Stimulated activated naive CD8-positive, alpha-beta T cell treated with anti-CD3 and anti-CD28 coated beads, Interleukin-15, amount 100 ng/mL, for 72 hours (primary cell): ENCODE measurements around the gene ACVRL1.

Experiments used
- ATAC-seq: fragments of 150-1000 bp; cut with Tn5 transposase; 2 replicates; pipeline ENCODE4 v1.10.0; 2021; ENCODE audit warnings: mild to moderate bottlenecking, moderate library complexity
- DNase-seq, 2 donors: peaks; one replicate each; pipeline ENCODE4 v3.0.0; 2021 to 2022
- H3K27ac Mint-ChIP-seq, 2 donors: one replicate each; pipeline ENCODE4 v1.8.0; 2022; ENCODE audit warnings: mild to moderate bottlenecking in 2 of 2, mixed read lengths in 2 of 2, moderate library complexity in 2 of 2
- H3K27me3 Mint-ChIP-seq: one replicate; pipeline ENCODE4 v1.8.0; 2022; ENCODE audit warnings: mixed read lengths
- H3K4me1 Mint-ChIP-seq: one replicate; pipeline ENCODE4 v1.8.0; 2022; ENCODE audit warnings: mild to moderate bottlenecking, mixed read lengths
- H3K4me3 Mint-ChIP-seq, 2 donors: one replicate each; pipeline ENCODE4 v1.8.0; 2022; ENCODE audit warnings: mild to moderate bottlenecking in 2 of 2, mixed read lengths in 2 of 2, moderate library complexity in 1 of 2
- H3K9me3 Mint-ChIP-seq, 2 donors: one replicate each; pipeline ENCODE4 v1.8.0; 2022; ENCODE audit warnings: mixed read lengths in 2 of 2

Gene ACVRL1

DNA sequence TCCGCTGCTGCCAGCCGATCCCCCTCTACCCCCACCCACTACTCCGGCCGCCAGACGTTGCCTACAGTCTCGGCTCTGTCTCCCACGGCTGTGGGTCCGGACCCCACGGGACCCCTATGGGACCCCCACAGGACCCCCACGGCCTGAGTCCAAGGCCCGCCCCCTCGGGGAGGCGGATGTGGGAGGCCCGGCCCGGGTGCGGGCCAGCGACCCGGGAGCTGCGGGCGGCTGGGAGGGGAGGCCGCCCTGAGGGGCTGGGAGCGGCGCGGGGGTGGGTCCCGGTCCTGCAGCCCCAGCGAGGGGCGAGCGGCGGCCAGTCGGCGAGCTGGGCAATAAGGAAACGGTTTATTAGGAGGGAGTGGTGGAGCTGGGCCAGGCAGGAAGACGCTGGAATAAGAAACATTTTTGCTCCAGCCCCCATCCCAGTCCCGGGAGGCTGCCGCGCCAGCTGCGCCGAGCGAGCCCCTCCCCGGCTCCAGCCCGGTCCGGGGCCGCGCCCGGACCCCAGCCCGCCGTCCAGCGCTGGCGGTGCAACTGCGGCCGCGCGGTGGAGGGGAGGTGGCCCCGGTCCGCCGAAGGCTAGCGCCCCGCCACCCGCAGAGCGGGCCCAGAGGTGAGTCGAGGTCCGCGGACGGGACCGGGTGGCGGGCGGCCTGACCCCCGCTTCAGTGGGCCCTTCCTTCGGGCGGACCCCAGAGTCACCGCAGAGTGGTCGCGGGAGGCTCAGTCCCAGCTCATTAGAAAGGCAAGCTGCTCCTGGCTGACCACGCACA is at the start of gene ACVRL1:
Gene ACVRL1, plus strand, starts transcription at position 422 of the 773 bp plus-strand sequence. CDS start 4,971 bp downstream, outside the sequence.
- H3K4me3 Mint-ChIP-seq, result no peak within 1 kb of the TSS
- DNase-seq (no peak), ATAC-seq (peak; percentile 54)
- no peak within 1 kb of the TSS for H3K27ac Mint-ChIP-seq
- no peaks in the 10 kb centered on the region for H3K9me3 Mint-ChIP-seq
- H3K27me3 Mint-ChIP-seq, result peaks cover 63% of the 10 kb centered on the region
- H3K4me1 Mint-ChIP-seq, result peaks cover 5% of the 10 kb centered on the region

DNA sequence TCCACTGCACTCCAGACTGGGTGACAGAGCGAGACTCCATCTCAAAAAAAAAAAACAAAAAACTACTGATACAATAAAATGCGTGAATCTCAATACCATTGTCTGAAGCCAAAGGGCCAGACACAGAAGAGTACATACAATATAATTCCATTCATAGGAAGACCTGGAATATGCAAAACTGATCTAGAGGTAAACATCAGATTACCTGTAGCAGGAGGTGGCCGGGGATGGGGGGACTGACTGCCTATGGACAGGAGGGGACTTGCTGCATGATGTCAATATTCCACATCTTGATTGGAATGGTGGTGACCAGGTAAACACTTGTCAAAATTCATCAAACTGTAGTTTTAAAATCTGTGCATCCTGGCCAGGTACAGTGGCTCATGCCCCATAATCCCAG is 46.3 kb upstream of the ACVRL1 start:
- H3K4me1 Mint-ChIP-seq, result peaks cover 15% of the 10 kb centered on the region
- DNase-seq (no peak), ATAC-seq (no peak)
- H3K4me3 Mint-ChIP-seq, result no peak overlapping the region
- peaks cover 75% of the 10 kb centered on the region for H3K27me3 Mint-ChIP-seq
- no peaks in the 10 kb centered on the region for H3K9me3 Mint-ChIP-seq
- no peak overlapping the region for H3K27ac Mint-ChIP-seq

DNA sequence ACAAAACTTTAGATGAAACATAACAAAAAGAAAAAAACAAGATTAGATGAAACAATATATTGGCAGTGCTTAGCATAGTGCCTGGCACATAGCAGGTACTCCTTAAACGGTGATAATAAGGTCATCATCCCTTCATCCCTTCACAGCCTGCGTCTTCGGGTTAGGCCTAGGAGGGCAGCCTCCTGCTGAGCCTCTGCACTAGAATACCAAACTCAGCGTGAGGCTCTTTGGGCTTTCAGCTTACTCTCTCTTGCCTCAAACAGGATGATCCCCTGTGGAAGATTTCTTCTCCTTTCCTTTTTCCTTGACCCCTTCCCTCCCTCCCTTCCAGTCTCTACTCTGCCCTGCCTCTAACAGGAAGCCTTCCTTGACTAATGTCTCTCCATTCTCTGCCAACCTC is 44.4 kb upstream of the ACVRL1 start:
- Mint-ChIP-seq H3K4me1 (peaks cover 15% of the 10 kb centered on the region), H3K9me3 (no peaks in the 10 kb centered on the region), H3K4me3 (no peak overlapping the region), H3K27ac (no peak overlapping the region), H3K27me3 (peaks cover 74% of the 10 kb centered on the region)
- ATAC-seq, result no peak
- no peak for DNase-seq

DNA sequence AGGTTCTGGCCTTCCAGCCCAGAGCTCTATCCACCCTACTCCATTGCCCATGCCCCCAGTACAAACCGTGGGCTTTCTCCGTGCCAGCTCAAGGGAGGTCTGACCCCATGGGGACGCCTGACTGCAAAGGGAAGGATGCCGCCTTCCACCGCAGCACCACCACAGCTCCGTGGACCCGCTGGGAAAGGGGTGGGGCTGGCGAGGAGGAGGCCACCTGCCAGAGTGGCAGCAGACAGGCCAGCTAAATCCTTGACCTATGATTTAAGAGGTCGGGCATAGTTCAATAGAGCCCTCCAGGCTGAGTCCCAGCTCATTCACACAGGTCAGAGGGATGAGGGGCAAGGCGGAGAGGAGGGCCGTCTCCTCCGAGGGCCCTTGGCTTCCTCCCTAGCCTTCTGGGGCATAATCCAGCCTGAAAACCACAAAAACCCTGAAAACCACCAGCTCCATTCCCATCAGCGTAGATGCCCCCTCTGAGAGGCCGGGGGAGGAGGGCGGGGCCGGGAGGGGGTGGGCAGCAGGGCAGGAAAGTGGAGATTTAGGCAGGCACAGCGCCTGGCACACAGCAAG is 43.9 kb upstream of the ACVRL1 start:
- peaks cover 16% of the 10 kb centered on the region for H3K4me1 Mint-ChIP-seq
- ATAC-seq (peak; percentile 13), DNase-seq (no peak)
- H3K4me3 Mint-ChIP-seq, result peak overlapping the region; percentile 60 to 65
- H3K27ac Mint-ChIP-seq, result no peak overlapping the region
- H3K27me3 Mint-ChIP-seq, result peaks cover 79% of the 10 kb centered on the region
- H3K9me3 Mint-ChIP-seq, result no peaks in the 10 kb centered on the region

DNA sequence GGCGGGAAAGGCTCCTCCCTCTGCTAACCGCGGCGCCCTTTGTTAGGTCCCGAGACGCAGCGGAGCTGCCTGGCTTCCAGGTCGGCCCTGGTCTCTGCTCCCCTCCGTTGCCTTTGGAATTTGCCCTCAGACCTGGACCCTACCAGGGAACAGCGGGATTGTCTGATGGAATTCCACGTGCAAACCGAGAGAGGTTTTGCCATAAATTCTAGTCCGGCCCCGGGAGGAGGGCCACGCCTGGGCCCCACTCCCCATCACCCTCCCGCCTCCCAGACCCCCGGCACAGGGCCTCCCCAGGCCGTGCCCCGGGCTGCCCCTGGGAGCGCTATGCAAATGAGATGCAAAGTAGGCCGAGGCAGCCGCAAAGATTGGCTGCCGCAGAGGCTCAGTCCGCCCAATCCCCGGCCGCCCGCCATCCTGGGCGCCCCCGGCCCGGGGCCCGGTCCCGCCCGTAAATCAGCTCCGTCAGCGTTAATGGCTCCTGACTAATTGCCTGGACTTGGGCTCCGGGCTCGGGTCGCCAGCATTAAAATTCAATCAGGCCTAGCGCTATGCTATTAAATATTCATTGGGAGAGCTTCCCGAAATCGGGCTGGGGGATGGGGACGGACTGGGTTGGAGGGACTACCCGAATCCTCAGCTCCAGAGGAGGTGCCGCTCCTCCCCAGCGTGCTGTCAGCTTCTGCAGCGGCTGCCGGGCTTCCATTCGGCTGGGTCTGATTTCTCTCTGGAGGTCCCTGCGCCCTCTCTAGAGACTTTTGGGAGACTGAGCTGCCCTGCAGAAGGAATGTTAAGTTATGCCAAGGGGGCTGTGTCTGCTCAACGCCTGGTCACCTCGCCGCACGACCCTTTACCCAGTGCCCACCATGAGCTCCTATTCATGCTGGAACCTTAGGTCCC is 43.1 kb upstream of the ACVRL1 start:
- Mint-ChIP-seq H3K4me1 (peaks cover 22% of the 10 kb centered on the region), H3K27me3 (peaks cover 84% of the 10 kb centered on the region), H3K27ac (no peak overlapping the region), H3K4me3 (peak overlapping the region; percentile 48 to 60), H3K9me3 (no peaks in the 10 kb centered on the region)
- ATAC-seq, result peak; percentile 88
- peak in 1 of 2 donors; percentile 41 for DNase-seq

DNA sequence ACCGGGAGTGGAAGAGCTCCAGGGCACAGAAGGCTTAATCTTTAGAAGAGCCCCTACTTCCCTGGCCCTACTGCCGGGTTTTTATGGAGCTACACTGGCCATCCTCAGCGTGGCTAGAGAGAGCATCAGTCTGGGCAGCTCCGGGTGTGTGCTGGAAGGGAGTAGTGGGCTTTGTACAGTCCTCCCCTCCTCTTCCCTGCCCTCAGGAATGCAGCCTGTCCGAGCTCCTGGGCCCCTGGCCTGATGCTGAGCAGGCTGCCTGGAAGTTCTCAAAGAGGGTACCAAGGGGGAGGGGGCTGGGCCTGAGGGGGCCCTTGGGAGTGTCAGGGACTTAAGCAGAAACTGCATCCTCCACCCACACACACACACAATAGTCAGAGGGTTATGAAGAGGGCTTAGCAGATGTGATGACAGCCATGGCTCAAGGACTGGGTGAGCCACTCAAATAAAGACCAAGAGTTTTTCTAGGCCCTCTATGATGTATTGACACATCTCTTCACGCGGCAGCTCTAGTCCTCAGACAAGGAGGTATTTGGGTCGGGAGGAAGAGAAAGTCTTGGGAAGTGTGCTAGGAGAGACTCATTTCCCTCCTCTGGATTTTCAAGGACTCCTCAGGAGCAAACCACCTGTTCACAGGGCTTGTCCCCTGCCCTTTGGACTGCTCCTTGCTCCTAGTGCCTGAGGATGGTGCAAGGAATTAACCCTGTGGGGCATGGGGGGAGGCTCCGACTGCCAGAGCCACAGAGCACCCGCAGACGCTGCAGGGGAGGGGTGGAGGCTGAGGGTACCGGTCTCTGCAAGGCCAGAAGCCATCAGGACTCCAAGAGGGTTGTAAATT is 42.3 kb upstream of the ACVRL1 start:
- peaks cover 29% of the 10 kb centered on the region for H3K4me1 Mint-ChIP-seq
- H3K27me3 Mint-ChIP-seq, result peaks cover 87% of the 10 kb centered on the region
- H3K4me3 Mint-ChIP-seq, result peak overlapping the region; percentile 48 to 56
- ATAC-seq (no peak), DNase-seq (no peak)
- no peaks in the 10 kb centered on the region for H3K9me3 Mint-ChIP-seq
- H3K27ac Mint-ChIP-seq, result no peak overlapping the region

DNA sequence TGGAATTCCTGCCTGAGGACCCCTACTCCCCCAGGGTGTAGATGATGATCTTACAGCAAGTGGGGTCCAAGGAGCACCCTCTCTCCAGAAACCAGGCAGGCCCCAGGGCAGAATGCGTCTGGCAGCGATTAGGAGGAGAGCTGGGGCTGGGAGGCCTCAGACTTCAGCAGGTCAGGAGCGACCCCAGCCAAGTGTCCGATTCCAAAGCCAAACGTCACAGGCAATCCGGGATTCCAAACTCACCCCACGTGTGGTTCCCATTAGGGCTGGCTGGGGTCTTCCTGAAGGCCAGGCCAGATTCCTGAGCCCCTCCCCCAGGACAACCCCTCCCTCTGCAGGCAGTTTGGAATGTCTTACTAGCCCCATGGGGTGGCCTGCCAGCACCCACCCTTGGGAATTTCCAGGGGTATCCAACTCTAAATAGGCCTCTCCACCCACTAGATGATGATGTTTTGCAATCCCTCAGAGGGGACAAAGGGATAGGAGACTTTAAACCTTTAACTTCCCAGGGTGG is 41.5 kb upstream of the ACVRL1 start:
- H3K9me3 Mint-ChIP-seq, result no peaks in the 10 kb centered on the region
- H3K4me1 Mint-ChIP-seq, result peaks cover 36% of the 10 kb centered on the region
- DNase-seq, result no peak
- no peak for ATAC-seq
- no peak overlapping the region for H3K27ac Mint-ChIP-seq
- no peak overlapping the region for H3K4me3 Mint-ChIP-seq
- H3K27me3 Mint-ChIP-seq, result peaks cover 93% of the 10 kb centered on the region

DNA sequence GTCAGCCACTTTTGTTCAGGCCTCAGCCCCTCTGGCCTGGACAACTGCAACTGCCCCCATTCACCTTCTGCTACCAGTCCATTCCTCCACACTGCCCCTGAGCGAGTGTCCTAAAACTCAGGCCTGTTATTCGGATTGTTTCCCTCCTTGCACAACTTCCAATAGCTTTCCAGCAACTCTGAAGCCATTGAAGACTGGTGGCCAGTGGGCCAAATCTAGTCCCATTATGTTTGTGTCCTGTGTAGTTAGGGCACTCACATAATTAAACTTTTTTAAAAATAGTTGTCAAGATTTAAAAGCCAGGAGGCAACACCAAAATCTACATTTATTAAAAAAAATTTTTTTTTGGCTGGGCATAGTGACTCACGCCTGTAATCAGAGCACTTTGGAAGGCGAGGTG is 41.0 kb upstream of the ACVRL1 start:
- peaks cover 39% of the 10 kb centered on the region for H3K4me1 Mint-ChIP-seq
- peaks cover 93% of the 10 kb centered on the region for H3K27me3 Mint-ChIP-seq
- no peak overlapping the region for H3K4me3 Mint-ChIP-seq
- H3K9me3 Mint-ChIP-seq, result no peaks in the 10 kb centered on the region
- no peak for DNase-seq
- no peak overlapping the region for H3K27ac Mint-ChIP-seq
- ATAC-seq, result no peak

DNA sequence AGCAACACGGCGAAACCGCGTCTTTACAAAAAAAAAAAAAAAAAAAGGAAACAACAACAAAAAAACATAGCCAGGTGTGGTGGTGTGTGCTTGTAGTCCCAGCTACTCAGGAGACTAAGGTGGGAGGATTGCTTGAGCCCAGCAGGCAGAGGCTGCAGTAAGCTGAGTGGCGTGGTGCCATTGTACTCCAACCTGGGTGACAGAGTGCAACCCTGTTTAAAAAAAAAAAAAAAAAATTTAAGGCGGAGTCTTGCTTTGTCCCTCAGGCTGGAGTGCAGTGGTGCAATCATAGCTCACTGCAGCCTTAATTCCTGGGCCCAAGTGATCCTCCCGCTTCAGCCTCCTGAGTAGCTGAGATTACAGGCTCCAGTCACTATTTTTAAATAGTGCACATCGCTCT is 40.5 kb upstream of the ACVRL1 start:
- H3K9me3 Mint-ChIP-seq, result no peaks in the 10 kb centered on the region
- DNase-seq (no peak), ATAC-seq (no peak)
- H3K27me3 Mint-ChIP-seq, result peaks cover 93% of the 10 kb centered on the region
- H3K27ac Mint-ChIP-seq, result no peak overlapping the region
- H3K4me3 Mint-ChIP-seq, result no peak overlapping the region
- H3K4me1 Mint-ChIP-seq, result peaks cover 39% of the 10 kb centered on the region

DNA sequence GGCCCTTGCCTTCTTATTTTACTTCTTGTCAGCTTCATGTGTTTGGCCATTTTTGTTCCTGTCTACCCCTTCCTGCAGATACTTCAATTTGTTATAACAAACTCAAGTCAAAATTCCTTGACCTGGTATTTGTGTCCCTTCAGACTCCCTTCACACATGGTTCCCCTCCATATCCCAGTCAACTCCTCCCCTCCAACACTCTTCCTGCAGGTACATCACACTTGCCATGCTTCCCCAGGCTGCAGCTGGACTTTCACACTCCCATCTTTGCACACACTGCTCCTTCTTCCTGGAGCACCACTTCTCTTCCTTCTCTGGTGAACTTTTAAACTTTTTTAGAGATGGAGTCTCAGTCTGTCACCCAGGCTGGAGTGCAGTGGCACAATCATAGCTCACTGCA is 39.9 kb upstream of the ACVRL1 start:
- ATAC-seq (no peak), DNase-seq (no peak)
- Mint-ChIP-seq H3K4me1 (peaks cover 39% of the 10 kb centered on the region), H3K27ac (no peak overlapping the region), H3K9me3 (no peaks in the 10 kb centered on the region), H3K27me3 (peaks cover 88% of the 10 kb centered on the region), H3K4me3 (no peak overlapping the region)

DNA sequence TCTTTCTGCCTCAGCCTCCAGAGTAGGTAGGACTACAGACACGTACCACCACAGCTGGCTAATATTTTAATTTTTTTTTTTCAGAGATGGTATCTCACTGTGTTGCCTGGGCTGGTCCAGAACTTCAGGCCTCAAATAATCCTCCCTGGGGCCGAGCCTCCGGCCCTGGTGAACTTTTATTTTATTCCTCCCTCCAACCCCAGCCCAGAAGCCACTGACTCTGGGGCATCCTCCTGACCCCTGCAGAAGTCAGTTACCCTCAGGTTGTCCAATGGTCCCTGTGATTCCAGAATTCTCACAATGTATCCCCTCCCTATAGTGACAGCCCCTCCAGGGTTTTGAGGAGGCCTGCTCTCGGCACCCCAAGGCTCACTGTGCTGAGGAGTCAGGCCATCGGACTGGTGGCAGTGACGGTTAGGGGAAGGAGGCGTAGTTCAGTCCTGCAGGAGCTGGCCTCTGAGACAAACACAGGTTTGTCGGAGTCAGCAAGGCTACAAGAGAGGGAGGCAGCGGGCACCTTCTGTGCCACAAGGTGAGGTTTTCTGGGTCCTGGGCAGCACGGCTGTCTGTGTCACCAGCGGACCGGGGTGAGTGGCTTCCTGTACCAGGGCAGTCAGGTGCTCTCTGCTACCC is 39.4 kb upstream of the ACVRL1 start:
- no peak for ATAC-seq
- DNase-seq, result no peak
- Mint-ChIP-seq H3K27me3 (peaks cover 82% of the 10 kb centered on the region), H3K9me3 (no peaks in the 10 kb centered on the region), H3K27ac (no peak overlapping the region), H3K4me1 (peaks cover 39% of the 10 kb centered on the region), H3K4me3 (peak overlapping the region in 1 of 2 donors; percentile 1)

DNA sequence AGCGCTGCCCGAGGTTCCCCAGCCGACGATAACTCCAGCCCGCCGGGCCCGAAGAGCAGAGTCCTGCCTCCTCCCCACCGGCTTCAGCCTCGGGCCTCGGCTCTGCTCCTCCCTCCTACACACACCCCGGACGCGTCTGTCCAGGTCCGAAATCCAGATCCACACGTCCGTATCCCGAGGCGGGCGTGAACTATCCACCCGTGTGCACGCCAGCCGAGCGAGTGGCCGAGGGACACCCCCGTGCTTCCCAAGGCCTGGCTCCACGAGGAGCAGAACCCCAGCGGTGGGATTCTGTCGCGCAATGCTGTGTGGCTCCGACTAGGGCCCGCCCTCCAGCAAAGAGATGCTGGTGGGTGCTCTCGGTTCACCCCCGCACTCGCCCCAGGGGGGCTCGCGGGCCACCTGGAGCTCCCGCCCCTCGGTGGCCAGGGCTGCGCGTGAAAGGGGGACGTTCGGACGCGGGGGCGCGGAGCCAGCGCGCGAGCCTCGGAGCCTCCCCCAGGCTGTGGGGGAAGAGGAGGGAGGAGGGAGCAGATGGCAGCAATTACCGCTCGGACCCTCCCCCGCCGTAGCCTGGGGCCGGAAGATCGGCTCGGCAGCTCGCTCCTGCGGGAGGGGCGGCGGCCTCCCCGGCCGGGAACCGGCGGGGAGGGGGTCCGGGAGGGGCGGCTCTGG is 38.3 kb upstream of the ACVRL1 start:
- peak overlapping the region; percentile 30 to 70 for H3K4me3 Mint-ChIP-seq
- H3K4me1 Mint-ChIP-seq, result peaks cover 31% of the 10 kb centered on the region
- ATAC-seq (peak; percentile 22), DNase-seq (no peak)
- no peaks in the 10 kb centered on the region for H3K9me3 Mint-ChIP-seq
- H3K27me3 Mint-ChIP-seq, result peaks cover 73% of the 10 kb centered on the region
- no peak overlapping the region for H3K27ac Mint-ChIP-seq

DNA sequence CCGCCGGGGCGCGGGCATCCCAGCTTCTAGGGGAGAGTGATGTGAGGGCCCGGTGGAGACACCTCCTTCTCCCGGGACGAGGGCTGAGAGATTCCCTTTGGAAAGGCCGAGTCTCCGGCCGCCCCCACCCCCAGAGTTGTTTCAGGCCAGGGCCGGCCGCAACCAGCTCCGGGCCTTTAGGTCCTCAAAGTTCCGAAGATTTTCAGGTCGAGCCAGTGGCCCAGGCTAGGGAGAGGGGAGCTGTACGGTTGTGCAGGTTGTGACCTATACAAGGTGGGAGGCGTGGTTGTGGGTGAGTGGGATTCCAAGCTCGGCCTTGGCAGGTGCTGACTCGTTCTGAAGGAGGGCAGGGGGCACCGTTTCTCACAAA is 37.8 kb upstream of the ACVRL1 start:
- peak; percentile 11 for ATAC-seq
- H3K4me3 Mint-ChIP-seq, result no peak overlapping the region

DNA sequence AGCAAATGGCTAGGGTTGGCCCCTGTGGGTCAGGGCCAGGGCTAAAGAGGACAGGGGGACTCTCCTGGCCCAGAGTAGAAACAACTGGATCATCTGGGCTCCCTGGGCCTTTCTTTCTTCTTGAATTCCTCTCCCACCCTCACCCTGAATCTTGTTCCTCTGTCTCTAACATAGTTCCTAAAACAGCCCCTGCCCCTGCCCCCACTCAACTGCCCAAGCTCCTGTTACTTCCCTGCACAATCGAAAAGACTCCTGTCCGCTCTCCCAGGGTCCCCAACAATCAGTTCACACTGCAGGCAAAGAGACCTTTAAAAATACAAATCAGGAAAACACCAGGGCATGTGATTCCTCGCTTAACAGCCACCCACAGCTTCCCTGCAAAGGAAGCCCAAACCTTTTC is 37.4 kb upstream of the ACVRL1 start:
- H3K27ac Mint-ChIP-seq, result no peak overlapping the region

More for the DNA sequence above, 37.8 kb upstream of the ACVRL1 start:
- Mint-ChIP-seq H3K27ac (no peak overlapping the region), H3K9me3 (no peaks in the 10 kb centered on the region), H3K27me3 (peaks cover 70% of the 10 kb centered on the region), H3K4me1 (peaks cover 29% of the 10 kb centered on the region)
- DNase-seq, result no peak

More for the DNA sequence above, 37.4 kb upstream of the ACVRL1 start:
- no peak for DNase-seq
- H3K27me3 Mint-ChIP-seq, result peaks cover 65% of the 10 kb centered on the region
- H3K4me3 Mint-ChIP-seq, result peak overlapping the region in 1 of 2 donors; percentile 13
- H3K4me1 Mint-ChIP-seq, result peaks cover 24% of the 10 kb centered on the region
- no peaks in the 10 kb centered on the region for H3K9me3 Mint-ChIP-seq
- ATAC-seq, result no peak
